Ovary (tissue), 9 donors: ENCODE data around the gene GSK3A. TPM values are rescaled to one million over a fixed set of nuclear protein-coding genes. Genes with fewer than 3 reads are reported as not detected.

Source experiments
- DNase-seq, 5 donors: peaks; one replicate each; pipeline ENCODE4 v3.0.0-alpha.2; 2019 to 2020
- H3K27ac ChIP-seq, 2 donors: fragments of 200-600 bp; one replicate each; pipeline versions ENCODE4 v1.5.1 to v1.8.0; 2019 to 2022
- H3K27me3 ChIP-seq: fragments of 200-600 bp; one replicate; pipeline ENCODE4 v1.8.0; 2022
- H3K36me3 ChIP-seq: fragments of 200-600 bp; sonication (generic); one replicate; pipeline ENCODE4 v1.5.1; 2019
- H3K4me1 ChIP-seq: one replicate; pipeline ENCODE4 v1.8.1; 2013; ENCODE audit warnings: mild to moderate bottlenecking, moderate library complexity; ENCODE audit not compliant: insufficient read depth
- H3K4me3 ChIP-seq: fragments of 200-600 bp; sonication (generic); one replicate; pipeline ENCODE4 v1.5.1; 2017
- H3K9me3 ChIP-seq, 2 donors: fragments of 200-600 bp in 1 of 2; sonication (generic) in 1 of 2; one replicate each; pipeline versions ENCODE4 v1.5.1 to v1.8.1; 2013 to 2019; ENCODE audit warnings: mild to moderate bottlenecking in 1 of 2, moderate library complexity in 1 of 2
- EP300 ChIP-seq: sonication (generic); formaldehyde crosslinking; IDR thresholded peaks from one replicate; pipeline ENCODE4 v1.6.1; 2017; ENCODE audit warnings: antibody characterized with exemption
- POLR2A ChIP-seq: fragments of 450-650 bp; IDR thresholded peaks from one replicate; pipeline ENCODE4 v1.6.1; 2017; ENCODE audit warnings: antibody characterized with exemption, mild to moderate bottlenecking, moderate library complexity
- WGBS, 3 donors: extraction: QIAGEN DNeasy Blood & Tissue Kit in 1 of 3; methylation state at CpG; one replicate each; pipeline versions ENCODE4 v1.1.5 to v1.1.7; 2013 to 2017; 5-methylcytosine and 5-hydroxymethylcytosine counted together
- intact Hi-C, 4 donors: fragments of 100-400 bp; cut with DNase I; formaldehyde crosslinking; loops; one replicate each; pipeline versions ENCODE4 v1.11.0 to v1.15.1; 2022 to 2023
- polyA plus RNA-seq, 2 donors: library from polyadenylated mRNA; stranded (reverse); fragments of 200-250 nt in 1 of 2; fragments of 350-450 nt in 1 of 2; fragmentation: Illumina TruSeq in 1 of 2; extraction: RNeasy Lipid Tissue Mini Kit (QIAGEN cat#74804) in 1 of 2; gene quantifications; one replicate each; pipeline ENCODE4 v1.2.3, GENCODE V29; 2013 to 2014
- total RNA-seq, 7 donors: library from RNA; depleted of rRNA in 2 of 7; stranded (reverse); fragments of >200 nt in 2 of 7; fragmentation: NEBNext Ultra II Directional in 3 of 7; extraction: Animal tissue kit (Norgen Biotek cat#: 25700) in 3 of 7; gene quantifications; one replicate each; pipeline versions ENCODE4 v1.1.0 to v1.2.4, GENCODE V29; 2016 to 2023
- TF ChIP-seq, protein P1 (sequence below), 3 donors: fragments of 450-650 bp in 2 of 3; fragments of 200-600 bp in 1 of 3; IDR thresholded peaks; one replicate each; pipeline versions ENCODE4 v1.5.1 to v1.8.0; 2016 to 2022; ENCODE audit warnings: antibody characterized with exemption in 3 of 3, mild to moderate bottlenecking in 1 of 3
- donor health status: DM: no; HTN: no; CAD: no; lungs with moderate emphysema.
- donor health status: DM: no; HTN: no; CAD: no.
- donor health status: Bipolar disorder and iron deficiency.
- donor health status: DM: yes; HTN: yes; CAD: no.
- donor health status: DM: no; HTN: no; CAD: no.
- donor health status: DM: yes; HTN: yes; CAD: no.

GSK3A gene
- total and polyA plus RNA-seq, 9 donors = 16.0 to 40.9 (median 34.9) TPM

DNA sequence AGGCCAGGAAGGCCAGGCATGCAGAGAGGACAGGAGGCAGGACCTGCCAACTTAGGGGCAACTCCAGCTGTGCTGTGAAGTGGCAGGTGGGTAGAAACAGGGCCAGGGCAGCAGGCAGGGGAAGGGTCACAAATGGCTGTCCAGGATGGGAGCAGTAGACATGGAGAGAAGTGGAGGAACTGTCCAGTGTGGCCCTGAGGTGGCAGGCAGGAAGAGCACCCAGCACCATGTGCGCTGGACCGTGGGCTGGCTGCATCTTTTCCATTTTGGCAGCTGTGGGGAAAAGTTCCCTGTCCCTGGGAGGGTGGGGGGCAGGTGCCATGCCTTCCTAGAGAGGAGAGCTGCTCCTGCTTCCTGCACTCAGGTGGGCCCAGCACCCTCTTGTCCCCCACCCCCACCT, 38.7 kb downstream of the GSK3A start:
- no peak overlapping the region for H3K27ac ChIP-seq
- TF ChIP-seq, protein P1, sequence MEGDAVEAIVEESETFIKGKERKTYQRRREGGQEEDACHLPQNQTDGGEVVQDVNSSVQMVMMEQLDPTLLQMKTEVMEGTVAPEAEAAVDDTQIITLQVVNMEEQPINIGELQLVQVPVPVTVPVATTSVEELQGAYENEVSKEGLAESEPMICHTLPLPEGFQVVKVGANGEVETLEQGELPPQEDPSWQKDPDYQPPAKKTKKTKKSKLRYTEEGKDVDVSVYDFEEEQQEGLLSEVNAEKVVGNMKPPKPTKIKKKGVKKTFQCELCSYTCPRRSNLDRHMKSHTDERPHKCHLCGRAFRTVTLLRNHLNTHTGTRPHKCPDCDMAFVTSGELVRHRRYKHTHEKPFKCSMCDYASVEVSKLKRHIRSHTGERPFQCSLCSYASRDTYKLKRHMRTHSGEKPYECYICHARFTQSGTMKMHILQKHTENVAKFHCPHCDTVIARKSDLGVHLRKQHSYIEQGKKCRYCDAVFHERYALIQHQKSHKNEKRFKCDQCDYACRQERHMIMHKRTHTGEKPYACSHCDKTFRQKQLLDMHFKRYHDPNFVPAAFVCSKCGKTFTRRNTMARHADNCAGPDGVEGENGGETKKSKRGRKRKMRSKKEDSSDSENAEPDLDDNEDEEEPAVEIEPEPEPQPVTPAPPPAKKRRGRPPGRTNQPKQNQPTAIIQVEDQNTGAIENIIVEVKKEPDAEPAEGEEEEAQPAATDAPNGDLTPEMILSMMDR (IDR thresholded peaks at IDR 0.05) = no peak
- TF ChIP-seq POLR2A (no peak), EP300 (no peak)
- DNase-seq = no peak
- no peaks in the 10 kb centered on the region for H3K4me1 ChIP-seq
- H3K4me3 ChIP-seq = no peak overlapping the region
- H3K9me3 ChIP-seq = no peaks in the 10 kb centered on the region
- WGBS, 3 donors = 87 to 95% (median 88%) methylated on average over 2 of the region's 2 CpGs
- intact Hi-C loops = no loop called here
- no peaks in the 10 kb centered on the region for H3K36me3 ChIP-seq
- H3K27me3 ChIP-seq = no peaks in the 10 kb centered on the region

GRCh38 chr19:42202290-42202880, 40.0 kb downstream of the GSK3A start:
- H3K9me3 ChIP-seq = no peaks in the 10 kb centered on the region
- no peak for DNase-seq
- 78 to 82% (median 78%) methylated on average over 5 of the region's 5 CpGs for WGBS, 3 donors

GRCh38 chr19:42201489-42202289, 40.7 kb downstream of the GSK3A start:
- no peak for TF ChIP-seq EP300
- TF ChIP-seq, protein P1 (IDR thresholded peaks at IDR 0.05) = no peak
- TF ChIP-seq POLR2A = no peak

More at GRCh38 chr19:42202290-42202880, 40.0 kb downstream of the GSK3A start:
- TF ChIP-seq, protein P1 (IDR thresholded peaks at IDR 0.05) = no peak
- TF ChIP-seq POLR2A (no peak), EP300 (no peak)
- intact Hi-C loops = no loop called here
- no peaks in the 10 kb centered on the region for H3K4me1 ChIP-seq
- H3K27me3 ChIP-seq = no peaks in the 10 kb centered on the region
- H3K36me3 ChIP-seq = no peaks in the 10 kb centered on the region
- H3K27ac ChIP-seq = no peak overlapping the region
- no peak overlapping the region for H3K4me3 ChIP-seq

GRCh38 chr19:42200116-42200715, 42.2 kb downstream of the GSK3A start:
- Histone ChIP-seq H3K4me3 (no peak overlapping the region), H3K9me3 (no peaks in the 10 kb centered on the region), H3K27ac (no peak overlapping the region), H3K27me3 (no peaks in the 10 kb centered on the region), H3K4me1 (no peaks in the 10 kb centered on the region), H3K36me3 (no peaks in the 10 kb centered on the region)
- intact Hi-C loops = no loop called here
- TF ChIP-seq, protein P1 (IDR thresholded peaks at IDR 0.05) = no peak
- TF ChIP-seq POLR2A = no peak
- TF ChIP-seq EP300 = no peak
- WGBS, 3 donors = 81 to 90% (median 88%) methylated on average over 5 of the region's 5 CpGs
- DNase-seq = no peak

More at GRCh38 chr19:42201489-42202289, 40.7 kb downstream of the GSK3A start:
- Histone ChIP-seq H3K4me3 (no peak overlapping the region), H3K36me3 (no peaks in the 10 kb centered on the region), H3K27ac (no peak overlapping the region), H3K9me3 (no peaks in the 10 kb centered on the region), H3K4me1 (no peaks in the 10 kb centered on the region), H3K27me3 (no peaks in the 10 kb centered on the region)
- WGBS, 3 donors = 48 to 57% (median 53%) methylated on average over 6 of the region's 6 CpGs
- DNase-seq = no peak
- intact Hi-C loops = no loop called here
